Stimulated activated CD8-positive, alpha-beta memory T cell treated with anti-CD3 and anti-CD28 coated beads, Interleukin-4, amount 100 ng/mL, for 48 hours (primary cell): ENCODE data around the gene MEX3A.
"Not testable (repeated sequence)": the region's sequence is repeated elsewhere in the genome, so short reads cannot be mapped to it uniquely, and the experiment has no call there.

Experiments used
- DNase-seq: peaks from one replicate; pipeline ENCODE4 v3.0.0-alpha.2; 2020

The MEX3A gene

GRCh38 chr1:156118177-156118868, 36.1 kb upstream of the MEX3A start:
- DNase-seq, result no peak

GRCh38 chr1:156117414-156118176, 35.3 kb upstream of the MEX3A start:
- no peak for DNase-seq

DNA sequence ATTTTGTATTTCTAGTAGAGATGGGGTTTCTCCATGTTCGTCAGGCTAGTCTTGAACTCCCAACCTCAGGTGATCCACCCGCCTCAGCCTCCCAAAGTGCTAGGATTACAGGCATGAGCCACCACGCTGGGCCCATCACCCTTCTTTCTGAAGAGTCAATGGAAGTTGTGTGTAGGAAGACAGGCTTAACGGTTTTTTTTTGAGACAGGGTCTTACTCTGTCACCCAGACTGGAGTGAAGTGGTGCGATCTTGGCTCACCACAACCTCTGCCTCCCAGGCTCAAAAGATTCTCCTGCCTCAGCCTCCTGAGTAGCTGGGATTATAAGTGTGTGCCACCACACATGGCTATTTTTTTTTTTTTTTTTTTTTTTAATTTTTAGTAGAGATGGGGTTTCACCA, 34.5 kb upstream of the MEX3A start:
- not testable (repeated sequence) for DNase-seq

- DNase-seq, result peak; percentile 38
These were observed 33.5 kb upstream of the MEX3A start for GRCh38 chr1:156115514-156116374.

- DNase-seq, result peak; percentile 46
These were observed 32.8 kb upstream of the MEX3A start for GRCh38 chr1:156114919-156115513.

- peak; percentile 84 for DNase-seq
These were observed 32.0 kb upstream of the MEX3A start, which contains the start of gene LMNA for GRCh38 chr1:156114101-156114918. TSS of gene LMNA (plus strand) at chr1:156114711. CDS start at chr1:156114919, 208 bp downstream.

DNA sequence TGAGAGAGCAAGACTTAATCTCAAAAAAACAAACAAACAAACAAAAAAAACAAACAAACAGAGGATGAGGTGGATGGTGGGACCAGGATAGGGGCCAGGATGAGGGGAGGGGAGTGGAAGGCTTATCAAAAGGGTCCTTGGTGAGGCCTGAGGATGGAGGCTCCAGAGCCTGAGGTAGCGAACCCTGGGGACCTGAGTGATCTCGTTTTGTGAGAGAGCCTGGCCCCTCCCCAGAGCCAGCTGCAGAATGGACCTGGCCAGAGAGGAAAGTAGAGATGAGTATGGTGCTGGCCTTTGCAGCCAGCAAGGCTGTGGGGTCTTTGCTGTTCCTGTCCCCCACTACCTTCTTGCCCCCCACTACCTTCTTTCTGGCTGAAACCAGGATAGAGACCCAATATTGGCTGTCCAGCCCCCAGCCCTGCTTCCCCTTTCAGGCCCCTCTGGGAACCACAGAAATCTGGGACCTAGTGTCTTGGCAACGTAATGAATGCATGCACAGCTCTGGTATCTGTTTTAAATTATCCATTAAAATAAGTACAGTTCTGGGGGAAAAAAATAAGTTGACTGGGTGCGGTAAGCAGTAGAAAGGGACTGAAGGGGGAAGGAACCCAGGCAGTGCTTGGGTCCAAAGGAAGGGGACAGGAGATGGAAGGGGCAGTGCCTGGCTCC, 31.2 kb upstream of the MEX3A start:
- no peak for DNase-seq

DNA sequence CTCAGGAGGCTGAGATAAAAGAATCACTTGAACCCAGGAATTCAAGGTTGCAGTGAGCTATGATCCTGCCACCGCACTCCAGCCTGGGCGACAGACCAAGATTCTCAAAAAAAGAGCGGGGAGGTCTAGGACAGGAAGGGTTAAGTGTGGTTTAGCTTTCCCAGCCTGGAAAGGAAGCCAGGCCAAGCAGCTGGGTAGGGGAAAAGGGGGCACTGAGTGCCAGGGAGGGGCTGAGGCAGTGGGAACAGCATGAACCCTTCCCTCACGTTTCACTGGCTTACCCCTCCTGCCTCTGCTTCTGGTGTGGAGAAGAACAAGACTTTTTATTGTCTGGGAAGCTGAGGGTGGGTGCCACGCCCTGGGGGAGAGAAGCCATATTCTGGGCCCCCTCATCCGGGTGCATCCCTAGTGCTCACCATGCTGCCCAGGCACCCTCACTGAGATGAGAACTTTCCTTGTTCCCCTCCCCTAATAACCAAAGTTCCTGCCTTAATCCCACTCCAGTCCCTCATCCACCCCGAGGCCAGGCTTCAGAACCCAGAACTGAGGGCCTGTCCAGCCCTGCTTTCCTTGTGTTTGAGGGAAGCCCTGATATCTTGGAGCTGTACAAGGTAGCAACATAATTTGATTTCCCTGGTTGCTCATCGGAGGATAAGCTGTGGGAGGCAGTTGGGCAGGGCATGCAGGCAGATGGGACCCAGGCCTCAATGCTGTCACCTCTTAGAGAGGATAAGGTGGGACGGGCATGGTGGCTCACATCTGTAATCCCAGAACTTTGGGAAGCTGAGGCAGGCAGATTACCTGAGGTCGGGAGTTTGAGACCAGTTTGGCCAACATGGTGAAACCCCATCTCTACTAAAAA, 30.2 kb upstream of the MEX3A start:
- DNase-seq, result no peak

DNA sequence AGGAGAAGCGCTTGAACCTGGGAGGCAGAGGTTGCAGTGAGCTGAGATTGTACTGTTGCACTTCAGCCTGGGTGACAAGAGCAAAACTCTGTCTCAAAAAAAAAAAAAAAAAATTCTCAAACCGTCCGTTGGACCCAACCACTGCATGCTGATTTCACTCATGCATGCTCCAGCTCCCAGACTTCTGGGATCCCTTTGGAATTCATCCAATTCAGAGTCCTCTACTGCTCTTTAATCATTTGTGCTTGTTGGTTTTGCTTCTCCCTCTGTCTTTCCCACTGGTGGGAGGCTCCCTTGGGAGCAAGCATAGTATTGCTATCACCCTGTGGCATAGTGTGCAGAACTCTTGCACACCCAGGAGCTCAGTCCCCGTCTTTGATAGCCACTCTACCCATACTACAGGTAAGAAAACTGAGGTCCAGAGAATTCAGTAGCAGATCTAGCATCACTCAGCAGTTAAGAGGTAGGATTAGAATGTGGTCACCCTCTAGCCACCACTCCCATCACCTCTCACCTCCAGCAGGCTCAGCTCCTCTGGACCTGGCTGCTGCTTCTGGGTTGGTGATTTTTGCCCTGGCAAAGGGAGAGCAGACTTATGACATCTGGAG, 29.2 kb upstream of the MEX3A start:
- DNase-seq, result no peak

- DNase-seq, result no peak
These were observed 28.0 kb upstream of the MEX3A start for GRCh38 chr1:156110252-156110651.

DNA sequence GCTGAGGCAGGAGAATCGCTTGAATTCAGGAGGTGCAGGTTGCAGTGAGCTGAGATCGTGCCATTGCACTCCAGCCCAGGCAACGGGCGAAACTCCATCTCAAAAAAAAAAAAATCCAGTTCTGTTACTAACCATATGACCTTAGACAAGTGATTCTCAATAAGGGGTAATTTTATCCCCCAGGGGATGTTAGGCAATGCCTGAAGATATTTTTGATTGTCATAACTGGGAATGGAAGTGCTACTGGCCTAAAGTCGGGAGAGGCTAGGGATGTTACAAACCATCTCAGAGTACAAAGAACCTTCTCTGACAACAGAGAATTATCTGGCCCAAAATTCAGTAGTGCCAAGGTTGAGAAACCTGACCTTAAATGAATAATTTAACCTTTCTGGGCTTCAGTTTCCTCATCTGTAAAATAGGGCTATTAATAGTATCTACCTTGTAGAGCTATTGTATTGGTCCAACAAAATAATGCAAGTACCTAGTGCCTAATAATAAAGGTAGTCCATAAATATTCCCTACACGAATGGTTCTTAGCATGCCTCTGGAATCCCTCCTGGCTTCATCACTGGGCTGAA, 26.5 kb upstream of the MEX3A start:
- no peak for DNase-seq

DNA sequence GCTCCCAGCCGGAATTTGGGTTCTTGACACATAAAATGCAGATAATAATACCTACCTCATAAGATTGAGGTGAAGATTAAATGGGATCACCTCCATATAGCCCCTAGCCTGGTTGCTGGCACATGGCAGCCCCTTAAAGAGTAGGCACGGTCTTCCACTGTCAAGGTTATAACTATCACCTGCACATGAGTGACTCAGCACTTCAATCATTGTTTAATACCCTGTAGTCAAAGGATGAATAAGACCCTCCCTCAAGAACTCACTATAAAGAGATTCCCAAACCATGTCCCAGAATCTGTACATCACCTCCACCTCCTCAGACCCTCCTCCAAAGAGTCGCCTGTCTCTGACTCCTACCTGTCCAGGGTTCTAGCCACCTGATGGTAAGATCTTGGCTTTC, 25.8 kb upstream of the MEX3A start:
- DNase-seq, result no peak

GRCh38 chr1:156106624-156107488, 24.6 kb upstream of the MEX3A start:
- no peak for DNase-seq

GRCh38 chr1:156104861-156105832, 22.9 kb upstream of the MEX3A start:
- DNase-seq, result peak; percentile 41

GRCh38 chr1:156104065-156104810, 22.0 kb upstream of the MEX3A start:
- peak; percentile 64 for DNase-seq

DNA sequence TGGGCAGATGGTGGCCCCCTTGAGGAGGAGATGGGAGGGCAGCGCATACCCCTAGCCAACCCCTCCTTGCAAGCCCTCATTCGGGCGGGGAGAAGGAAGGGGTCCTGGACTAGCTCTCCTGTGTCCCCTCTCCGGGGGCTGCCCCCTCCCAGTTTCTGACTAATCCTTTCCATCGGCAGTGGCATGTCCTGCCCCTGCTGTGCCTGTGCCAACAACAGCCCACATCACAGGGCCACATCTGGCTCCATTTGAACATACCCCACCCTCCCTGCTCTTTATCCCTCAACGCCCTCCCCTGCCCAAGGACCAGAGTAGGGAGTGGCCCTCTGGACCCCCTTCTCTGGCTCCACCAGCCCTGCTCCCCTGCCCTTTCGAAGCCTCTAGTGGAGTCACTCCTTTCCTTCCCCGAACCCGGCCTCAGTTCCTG, 21.3 kb upstream of the MEX3A start:
- DNase-seq, result peak; percentile 59
